ENCODE measurements around the gene POLR3C. TPM values are rescaled to one million over a fixed set of nuclear protein-coding genes. Genes with fewer than 3 reads are reported as not detected.

The POLR3C gene
- polyA plus RNA-seq, 1 donor = 26.1 TPM

DNA sequence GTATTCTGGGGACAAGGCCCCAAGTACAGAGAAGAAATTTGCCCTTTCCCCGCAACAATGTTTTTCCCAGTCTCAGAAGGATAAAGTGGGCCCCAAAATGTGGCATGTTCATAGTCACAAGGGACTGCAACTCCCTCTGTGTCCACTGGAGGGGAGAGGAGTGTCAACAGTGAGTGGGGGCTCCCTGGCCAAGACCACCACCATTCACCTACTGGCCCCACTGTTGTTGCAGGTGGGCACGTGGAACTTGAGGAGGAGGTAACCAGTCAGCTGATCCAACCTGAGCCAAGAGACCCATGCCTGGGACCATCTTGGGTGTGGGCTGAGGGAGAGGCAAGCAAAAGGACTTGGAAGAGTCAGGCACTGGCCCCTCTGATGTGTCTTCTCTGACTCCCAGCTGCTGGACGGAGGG lies 22.2 kb downstream of the POLR3C start:
- no CpG with 5 or more reads among the region's 3 CpGs for WGBS (ENCODE audit: insufficient coverage, low lambda C conversion rate)
- peak in 1 of 2 donors; percentile 46 for DNase-seq
- H3K4me1 ChIP-seq (ENCODE audit: control insufficient read depth, insufficient read depth, low read length) = no peaks in the 10 kb centered on the region
- peak overlapping the region; percentile 64 for H3K4me3 ChIP-seq (ENCODE audit: low read length)
- H3K36me3 ChIP-seq (ENCODE audit: control insufficient read depth, insufficient read depth, low read length) = peaks cover 52% of the 10 kb centered on the region
- no peak overlapping the region for H3K27ac ChIP-seq (ENCODE audit: low read length)
- no peaks in the 10 kb centered on the region for H3K9me3 ChIP-seq (ENCODE audit: control insufficient read depth, low read depth, low read length)
- no peaks in the 10 kb centered on the region for H3K27me3 ChIP-seq (ENCODE audit: control insufficient read depth, insufficient read depth, low read length)

- peaks cover 46% of the 10 kb centered on the region for H3K36me3 ChIP-seq (ENCODE audit: control insufficient read depth, insufficient read depth, low read length)
These were observed 23.8 kb downstream of the POLR3C start for GRCh38 chr1:145847827-145848226.

DNA sequence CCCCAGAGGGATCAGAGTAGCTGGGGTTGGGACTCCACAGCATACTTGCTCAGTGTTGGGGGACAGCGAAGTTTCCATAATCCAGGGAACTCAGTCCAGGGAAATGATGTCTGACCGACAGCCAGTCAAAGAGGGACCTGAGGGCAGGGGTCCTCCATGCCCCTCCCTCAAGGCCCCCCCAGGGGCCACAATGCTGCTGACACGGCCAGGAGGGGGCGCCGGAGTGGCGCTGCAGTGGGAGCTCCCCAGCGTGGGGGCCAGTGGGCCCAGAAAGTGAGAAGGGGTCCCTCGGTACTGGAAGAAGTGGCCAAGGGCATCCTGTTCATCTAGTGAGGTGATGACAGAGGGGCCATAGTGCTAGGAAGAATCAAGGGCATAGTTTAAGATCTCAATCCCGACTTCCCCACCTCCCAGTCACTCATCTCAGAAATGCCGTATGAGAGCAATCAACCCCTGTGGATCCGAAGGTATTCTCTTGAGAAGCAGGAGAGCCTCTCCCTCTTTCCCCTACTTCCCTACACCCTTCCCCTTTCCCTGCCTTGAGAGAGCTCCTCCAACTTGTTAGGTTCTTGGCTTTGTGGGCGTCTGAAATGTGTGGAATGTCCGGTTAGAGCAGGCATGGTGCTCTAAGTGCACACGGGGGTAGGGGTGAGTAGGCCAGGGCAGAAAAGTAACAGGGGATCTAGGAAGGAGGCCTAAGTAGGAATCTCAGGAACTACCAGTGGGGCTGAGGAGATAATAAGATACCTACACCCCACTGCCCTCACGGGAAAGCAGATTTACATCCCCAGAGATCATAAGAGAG lies 25.6 kb downstream of the POLR3C start:
- no peaks in the 10 kb centered on the region for H3K4me1 ChIP-seq (ENCODE audit: control insufficient read depth, insufficient read depth, low read length)
- peaks cover 54% of the 10 kb centered on the region for H3K36me3 ChIP-seq (ENCODE audit: control insufficient read depth, insufficient read depth, low read length)
- no peak overlapping the region for H3K27ac ChIP-seq (ENCODE audit: low read length)
- DNase-seq = no peak
- no peaks in the 10 kb centered on the region for H3K27me3 ChIP-seq (ENCODE audit: control insufficient read depth, insufficient read depth, low read length)
- no peak overlapping the region for H3K4me3 ChIP-seq (ENCODE audit: low read length)
- H3K9me3 ChIP-seq (ENCODE audit: control insufficient read depth, low read depth, low read length) = no peaks in the 10 kb centered on the region
- no CpG with 5 or more reads among the region's 15 CpGs for WGBS (ENCODE audit: insufficient coverage, low lambda C conversion rate)

More at GRCh38 chr1:145847827-145848226, 23.8 kb downstream of the POLR3C start:
- Histone ChIP-seq H3K4me3 (ENCODE audit: low read length) (no peak overlapping the region), H3K27me3 (ENCODE audit: control insufficient read depth, insufficient read depth, low read length) (no peaks in the 10 kb centered on the region), H3K27ac (ENCODE audit: low read length) (no peak overlapping the region), H3K9me3 (ENCODE audit: control insufficient read depth, low read depth, low read length) (no peaks in the 10 kb centered on the region), H3K4me1 (ENCODE audit: control insufficient read depth, insufficient read depth, low read length) (no peaks in the 10 kb centered on the region)
- no peak for DNase-seq
- no CpG with 5 or more reads among the region's 3 CpGs for WGBS (ENCODE audit: insufficient coverage, low lambda C conversion rate)

DNA sequence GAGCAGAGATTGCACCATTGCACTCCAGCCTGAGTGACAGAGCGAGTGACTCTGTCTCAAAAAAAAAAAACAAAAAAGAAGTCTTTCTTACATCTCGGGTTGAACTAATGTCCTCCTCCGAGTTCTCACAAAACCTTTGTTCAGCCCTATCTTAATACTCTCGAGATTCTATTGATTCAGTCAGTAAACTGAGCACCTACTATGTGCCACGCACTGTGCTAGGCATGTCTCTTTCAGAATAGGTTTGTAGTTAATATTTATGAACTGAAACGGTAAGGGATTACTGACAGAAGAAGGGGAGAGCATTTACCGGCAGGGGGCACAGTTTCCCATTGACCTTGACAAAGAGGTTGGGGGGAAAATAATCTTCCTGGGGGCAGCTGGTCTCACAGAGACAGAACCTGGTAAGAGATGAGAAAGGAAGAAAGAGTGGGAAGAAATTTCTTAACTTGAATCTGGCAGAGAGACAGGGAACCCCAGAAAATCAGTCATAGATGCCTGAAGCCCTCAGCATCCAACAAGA lies 31.5 kb downstream of the POLR3C start:
- Histone ChIP-seq H3K36me3 (ENCODE audit: control insufficient read depth, insufficient read depth, low read length) (peaks cover 48% of the 10 kb centered on the region), H3K4me1 (ENCODE audit: control insufficient read depth, insufficient read depth, low read length) (peaks cover 9% of the 10 kb centered on the region), H3K4me3 (ENCODE audit: low read length) (no peak overlapping the region), H3K9me3 (ENCODE audit: control insufficient read depth, low read depth, low read length) (peaks cover 3% of the 10 kb centered on the region), H3K27ac (ENCODE audit: low read length) (no peak overlapping the region), H3K27me3 (ENCODE audit: control insufficient read depth, insufficient read depth, low read length) (no peaks in the 10 kb centered on the region)
- DNase-seq = no peak
- 100% methylated on average over 3 of the region's 7 CpGs for WGBS (ENCODE audit: insufficient coverage, low lambda C conversion rate)

DNA sequence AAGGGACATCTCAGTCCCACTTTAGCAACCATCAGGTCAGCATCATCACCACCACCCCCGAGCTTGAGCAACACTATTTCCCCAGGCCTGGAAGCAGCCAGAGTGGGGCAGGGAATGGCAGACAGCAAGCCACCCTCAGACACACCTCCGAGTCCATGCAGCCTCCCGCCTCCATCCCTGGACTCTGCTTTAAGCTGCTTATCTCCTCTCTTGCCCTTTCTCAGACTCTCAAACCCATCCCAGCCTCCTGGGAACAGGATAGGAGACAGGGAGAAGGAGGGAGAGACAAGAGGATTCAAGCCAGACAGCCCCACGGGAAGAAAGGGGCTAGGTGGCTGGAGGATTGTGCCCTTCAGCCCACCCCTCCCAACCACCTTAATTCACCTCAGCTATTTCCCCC lies 33.2 kb downstream of the POLR3C start:
- no CpG with 5 or more reads among the region's 4 CpGs for WGBS (ENCODE audit: insufficient coverage, low lambda C conversion rate)
- Histone ChIP-seq H3K9me3 (ENCODE audit: control insufficient read depth, low read depth, low read length) (peaks cover 3% of the 10 kb centered on the region), H3K36me3 (ENCODE audit: control insufficient read depth, insufficient read depth, low read length) (peaks cover 38% of the 10 kb centered on the region), H3K27me3 (ENCODE audit: control insufficient read depth, insufficient read depth, low read length) (no peaks in the 10 kb centered on the region), H3K27ac (ENCODE audit: low read length) (no peak overlapping the region), H3K4me1 (ENCODE audit: control insufficient read depth, insufficient read depth, low read length) (peaks cover 9% of the 10 kb centered on the region), H3K4me3 (ENCODE audit: low read length) (no peak overlapping the region)
- DNase-seq = no peak

- WGBS (ENCODE audit: insufficient coverage, low lambda C conversion rate) = no CpG with 5 or more reads among the region's 35 CpGs
- Histone ChIP-seq H3K27ac (ENCODE audit: low read length) (peak overlapping the region; percentile 84), H3K36me3 (ENCODE audit: control insufficient read depth, insufficient read depth, low read length) (peaks cover 33% of the 10 kb centered on the region), H3K4me3 (ENCODE audit: low read length) (peak overlapping the region; percentile 78), H3K27me3 (ENCODE audit: control insufficient read depth, insufficient read depth, low read length) (no peaks in the 10 kb centered on the region), H3K9me3 (ENCODE audit: control insufficient read depth, low read depth, low read length) (peaks cover 3% of the 10 kb centered on the region), H3K4me1 (ENCODE audit: control insufficient read depth, insufficient read depth, low read length) (peaks cover 9% of the 10 kb centered on the region)
- DNase-seq = no peak
These were observed 34.4 kb downstream of the POLR3C start for GRCh38 chr1:145858238-145858900.

DNA sequence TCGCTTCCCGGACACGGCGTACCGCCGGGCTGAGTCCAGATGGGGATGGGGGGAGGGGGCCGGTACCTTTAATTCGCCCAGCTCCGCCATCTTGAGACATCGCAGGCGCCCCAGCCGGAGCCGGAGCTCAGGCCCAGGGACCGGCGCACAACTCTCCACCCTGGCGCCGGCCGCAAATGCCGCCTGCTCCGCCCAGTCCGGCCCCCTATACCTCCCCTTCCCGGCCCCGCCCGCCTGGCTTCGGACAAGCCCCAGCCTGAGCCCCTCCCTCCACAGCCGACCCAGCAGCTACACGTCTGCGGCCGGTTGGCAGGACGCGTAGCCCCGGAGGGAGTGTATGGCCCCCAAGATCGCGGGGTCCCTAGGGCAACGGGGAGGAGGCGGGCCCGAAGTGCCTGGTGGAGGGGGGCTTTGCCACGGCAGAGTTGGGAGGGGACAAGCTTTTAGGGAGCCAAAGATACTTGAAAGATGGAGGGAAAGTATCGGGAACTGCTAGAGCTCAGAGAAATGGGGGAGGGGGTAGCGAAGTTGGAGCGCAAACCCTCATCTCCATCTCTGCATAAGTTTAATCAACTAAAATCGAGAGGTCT lies 35.0 kb downstream of the POLR3C start, which contains the start of gene PIAS3:
Gene PIAS3 (minus strand): TSS at position 181 of the 590 bp plus-strand sequence. CDS start 91 bp downstream, at position 90.
- Histone ChIP-seq H3K4me1 (ENCODE audit: control insufficient read depth, insufficient read depth, low read length) (peaks cover 9% of the 10 kb centered on the region), H3K27ac (ENCODE audit: low read length) (peak within 1 kb of the TSS; percentile 84), H3K27me3 (ENCODE audit: control insufficient read depth, insufficient read depth, low read length) (no peaks in the 10 kb centered on the region), H3K36me3 (ENCODE audit: control insufficient read depth, insufficient read depth, low read length) (peaks cover 26% of the 10 kb centered on the region), H3K9me3 (ENCODE audit: control insufficient read depth, low read depth, low read length) (peaks cover 3% of the 10 kb centered on the region), H3K4me3 (ENCODE audit: low read length) (peak within 1 kb of the TSS; percentile 78)
- WGBS (ENCODE audit: insufficient coverage, low lambda C conversion rate) = no CpG with 5 or more reads among the region's 42 CpGs
- peak; percentile 89 to 95 for DNase-seq

- Histone ChIP-seq H3K4me1 (ENCODE audit: control insufficient read depth, insufficient read depth, low read length) (peaks cover 9% of the 10 kb centered on the region), H3K4me3 (ENCODE audit: low read length) (peak overlapping the region; percentile 78), H3K27me3 (ENCODE audit: control insufficient read depth, insufficient read depth, low read length) (no peaks in the 10 kb centered on the region), H3K27ac (ENCODE audit: low read length) (peak overlapping the region; percentile 84), H3K9me3 (ENCODE audit: control insufficient read depth, low read depth, low read length) (peaks cover 3% of the 10 kb centered on the region), H3K36me3 (ENCODE audit: control insufficient read depth, insufficient read depth, low read length) (peaks cover 21% of the 10 kb centered on the region)
- WGBS (ENCODE audit: insufficient coverage, low lambda C conversion rate) = no CpG with 5 or more reads among the region's 41 CpGs
- DNase-seq = peak; percentile 83 to 90
These were observed 35.6 kb downstream of the POLR3C start for GRCh38 chr1:145859491-145860023.

GRCh38 chr1:145863282-145864018 lies 39.5 kb downstream of the POLR3C start:
- DNase-seq = no peak
- Histone ChIP-seq H3K27me3 (ENCODE audit: control insufficient read depth, insufficient read depth, low read length) (peaks cover 9% of the 10 kb centered on the region), H3K27ac (ENCODE audit: low read length) (no peak overlapping the region), H3K4me1 (ENCODE audit: control insufficient read depth, insufficient read depth, low read length) (peaks cover 5% of the 10 kb centered on the region), H3K9me3 (ENCODE audit: control insufficient read depth, low read depth, low read length) (peaks cover 3% of the 10 kb centered on the region), H3K4me3 (ENCODE audit: low read length) (no peak overlapping the region), H3K36me3 (ENCODE audit: control insufficient read depth, insufficient read depth, low read length) (no peaks in the 10 kb centered on the region)
- 93% methylated on average over 3 of the region's 5 CpGs for WGBS (ENCODE audit: insufficient coverage, low lambda C conversion rate)
